Lung (tissue), 12 donors: ENCODE measurements around the gene PIP5K1C. TPM values are rescaled to one million over a fixed set of nuclear protein-coding genes. Genes with fewer than 3 reads are reported as not detected.
A peak's percentile ranks its signal among the peaks of the same experiment; 100 is the strongest.

Source experiments
- ATAC-seq: fragments of 200-7000 bp; cut with Tn5 transposase; one replicate; pipeline ENCODE4 v1.9.1; 2020; ENCODE audit warnings: moderate number of reproducible peaks; ENCODE audit not compliant: insufficient read depth, low FRiP score
- DNase-seq, 3 donors: peaks; one replicate each; pipeline ENCODE4 v3.0.0-alpha.2; 2013 to 2017
- H3K27ac ChIP-seq, 2 donors: one replicate each; pipeline ENCODE4 v1.5.1; 2013; ENCODE audit warnings: mild to moderate bottlenecking in 2 of 2, moderate library complexity in 2 of 2, control low read depth in 1 of 2, inconsistent platforms in 1 of 2, low read depth in 1 of 2, low read length in 1 of 2
- H3K27me3 ChIP-seq, 3 donors: one replicate each; pipeline ENCODE4 v1.5.1; 2013; ENCODE audit warnings: low read length in 2 of 3; ENCODE audit not compliant: control insufficient read depth in 3 of 3, insufficient read depth in 3 of 3
- H3K36me3 ChIP-seq, 4 donors: one replicate each; pipeline ENCODE4 v1.5.1; 2013; ENCODE audit warnings: low read length in 4 of 4, mild to moderate bottlenecking in 1 of 4, moderate library complexity in 1 of 4; ENCODE audit not compliant: control insufficient read depth in 4 of 4, insufficient read depth in 4 of 4
- H3K4me1 ChIP-seq, 5 donors: one replicate each; pipeline ENCODE4 v1.5.1; 2013; ENCODE audit warnings: low read length in 5 of 5, mild to moderate bottlenecking in 2 of 5, moderate library complexity in 1 of 5; ENCODE audit not compliant: control insufficient read depth in 5 of 5, insufficient read depth in 5 of 5
- H3K4me3 ChIP-seq: one replicate; pipeline ENCODE4 v1.5.1; 2013; ENCODE audit warnings: mild to moderate bottlenecking, control low read depth, moderate library complexity
- H3K9ac ChIP-seq, 2 donors: one replicate each; pipeline ENCODE4 v1.5.1; 2013; ENCODE audit warnings: low read length in 2 of 2, control low read depth in 1 of 2; ENCODE audit not compliant: insufficient read depth in 1 of 2
- H3K9me3 ChIP-seq, 4 donors: one replicate each; pipeline ENCODE4 v1.5.1; 2013; ENCODE audit warnings: low read length in 3 of 4, mild to moderate bottlenecking in 1 of 4, moderate library complexity in 1 of 4; ENCODE audit not compliant: control insufficient read depth in 4 of 4, insufficient read depth in 3 of 4
- WGBS, 2 donors: extraction: QIAGEN DNeasy Blood & Tissue Kit; methylation state at CpG; one replicate each; pipeline ENCODE4 v1.1.7; 2013; 5-methylcytosine and 5-hydroxymethylcytosine counted together
- polyA plus RNA-seq, 2 donors: library from polyadenylated mRNA; stranded (reverse); fragments of 200-250 nt; gene quantifications; one replicate each; pipeline ENCODE4 v1.2.1, GENCODE V29; 2013
- total RNA-seq, 2 donors: library from RNA; depleted of rRNA in 1 of 2; stranded (reverse); fragments of >200 nt in 1 of 2; gene quantifications; one replicate each; pipeline ENCODE4 v1.2.1, GENCODE V29; 2014 to 2021
- TF ChIP-seq, protein P1 (sequence below): IDR thresholded peaks from 2 replicates; pipeline ENCODE4 v1.5.1; 2012; ENCODE audit warnings: mild to moderate bottlenecking; ENCODE audit errors: control extremely low read depth, extremely low read depth
- donor health status: control.
- donor health status: control.
- donor health status: Bipolar disorder and iron deficiency.
- donor health status: healthy.
- donor health status: DM: yes; HTN: yes; CAD: no.

Gene PIP5K1C
- total and polyA plus RNA-seq, 4 donors = 16.3 to 39.4 (median 20.5) TPM

DNA sequence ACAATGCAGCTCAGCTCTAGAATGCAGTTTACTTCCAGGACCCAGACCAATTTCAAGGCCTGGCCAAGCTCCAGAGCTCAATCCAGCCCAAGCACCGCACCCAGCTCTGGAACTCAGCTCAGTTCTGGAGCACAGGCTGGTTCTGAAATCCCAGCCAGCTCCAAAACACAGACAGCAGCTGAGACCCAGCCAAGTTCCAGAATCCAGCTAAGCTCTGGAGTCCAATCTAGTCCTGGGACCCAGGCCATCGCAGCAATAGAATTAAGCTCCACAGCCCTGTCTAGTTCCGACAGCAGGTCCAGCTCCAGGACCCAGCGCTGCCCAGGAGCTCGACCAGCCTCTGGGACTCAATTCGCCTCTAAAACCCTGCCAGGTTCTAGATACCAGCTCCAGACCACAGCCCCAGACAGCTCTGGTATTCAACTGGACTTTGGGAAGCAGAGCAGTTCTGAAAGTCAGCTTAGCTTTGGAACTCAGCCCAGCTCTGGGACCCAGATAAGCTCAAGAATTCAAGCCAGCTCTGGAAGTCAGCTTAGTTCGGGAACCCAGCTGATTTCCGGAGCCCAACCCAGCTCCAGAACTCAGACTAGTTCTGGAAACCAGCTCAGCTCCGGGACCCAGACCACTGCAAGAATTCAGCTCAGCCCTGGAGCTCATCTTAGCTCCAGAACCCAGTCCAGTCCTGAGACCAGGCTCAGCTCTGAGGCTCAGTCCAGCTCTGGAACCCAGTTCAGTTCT is 108.2 kb downstream of the PIP5K1C start:
- H3K36me3 ChIP-seq = peaks cover 0 to 5% (median 0%) of the 10 kb centered on the region in 4 donors
- H3K27ac ChIP-seq = no peak overlapping the region
- TF ChIP-seq, protein P1, sequence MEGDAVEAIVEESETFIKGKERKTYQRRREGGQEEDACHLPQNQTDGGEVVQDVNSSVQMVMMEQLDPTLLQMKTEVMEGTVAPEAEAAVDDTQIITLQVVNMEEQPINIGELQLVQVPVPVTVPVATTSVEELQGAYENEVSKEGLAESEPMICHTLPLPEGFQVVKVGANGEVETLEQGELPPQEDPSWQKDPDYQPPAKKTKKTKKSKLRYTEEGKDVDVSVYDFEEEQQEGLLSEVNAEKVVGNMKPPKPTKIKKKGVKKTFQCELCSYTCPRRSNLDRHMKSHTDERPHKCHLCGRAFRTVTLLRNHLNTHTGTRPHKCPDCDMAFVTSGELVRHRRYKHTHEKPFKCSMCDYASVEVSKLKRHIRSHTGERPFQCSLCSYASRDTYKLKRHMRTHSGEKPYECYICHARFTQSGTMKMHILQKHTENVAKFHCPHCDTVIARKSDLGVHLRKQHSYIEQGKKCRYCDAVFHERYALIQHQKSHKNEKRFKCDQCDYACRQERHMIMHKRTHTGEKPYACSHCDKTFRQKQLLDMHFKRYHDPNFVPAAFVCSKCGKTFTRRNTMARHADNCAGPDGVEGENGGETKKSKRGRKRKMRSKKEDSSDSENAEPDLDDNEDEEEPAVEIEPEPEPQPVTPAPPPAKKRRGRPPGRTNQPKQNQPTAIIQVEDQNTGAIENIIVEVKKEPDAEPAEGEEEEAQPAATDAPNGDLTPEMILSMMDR = no peak
- 89 to 91% methylated on average over 9 of the region's 9 CpGs for WGBS, 2 donors
- no peaks in the 10 kb centered on the region for H3K4me1 ChIP-seq
- no peak for ATAC-seq
- no peak overlapping the region for H3K4me3 ChIP-seq
- H3K9me3 ChIP-seq = no peaks in the 10 kb centered on the region
- H3K27me3 ChIP-seq = peaks cover 0 to 5% (median 2%) of the 10 kb centered on the region in 3 donors
- peak in 1 of 3 donors; percentile 10 for DNase-seq
- no peak overlapping the region for H3K9ac ChIP-seq

DNA sequence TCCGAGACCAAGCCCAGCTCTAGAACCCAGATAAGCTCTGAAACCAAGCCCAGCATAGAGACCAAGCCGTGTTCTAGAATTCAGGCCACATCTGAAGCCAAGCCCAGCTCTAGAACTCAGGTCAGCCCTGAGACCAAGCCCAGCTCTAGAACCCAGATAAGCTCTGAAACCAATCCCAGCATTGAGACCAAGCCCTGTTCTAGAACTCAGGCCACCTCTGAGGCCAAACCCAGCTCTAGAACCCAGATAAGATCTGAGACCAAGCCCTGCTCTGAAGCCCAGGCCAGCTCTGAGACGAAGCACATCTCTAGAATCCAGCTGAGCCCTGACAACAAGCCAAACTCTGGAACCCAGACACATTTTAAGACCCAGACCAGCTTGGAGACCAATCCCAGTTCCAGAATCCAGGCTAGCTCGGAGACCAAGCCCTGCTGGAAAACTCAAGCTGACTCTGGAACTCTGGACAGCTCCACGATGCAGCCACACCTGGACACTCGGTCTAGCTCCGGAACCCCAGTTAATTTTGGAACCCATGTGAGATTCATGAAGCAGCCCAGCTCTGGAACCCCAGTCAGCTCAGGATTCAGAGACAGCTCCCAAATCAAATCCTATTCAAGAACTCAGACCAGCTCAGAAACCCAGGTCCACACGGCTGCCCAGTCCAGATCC is 109.1 kb downstream of the PIP5K1C start:
- Histone ChIP-seq H3K27ac (no peak overlapping the region), H3K4me3 (no peak overlapping the region), H3K27me3 (peaks cover 0 to 8% (median 2%) of the 10 kb centered on the region in 3 donors), H3K4me1 (no peaks in the 10 kb centered on the region), H3K9me3 (no peaks in the 10 kb centered on the region), H3K36me3 (peaks cover 0 to 5% (median 0%) of the 10 kb centered on the region in 4 donors), H3K9ac (no peak overlapping the region)
- DNase-seq = no peak
- WGBS, 2 donors = 93 to 97% methylated on average over 8 of the region's 8 CpGs
- ATAC-seq = no peak
- TF ChIP-seq, protein P1 = no peak

DNA sequence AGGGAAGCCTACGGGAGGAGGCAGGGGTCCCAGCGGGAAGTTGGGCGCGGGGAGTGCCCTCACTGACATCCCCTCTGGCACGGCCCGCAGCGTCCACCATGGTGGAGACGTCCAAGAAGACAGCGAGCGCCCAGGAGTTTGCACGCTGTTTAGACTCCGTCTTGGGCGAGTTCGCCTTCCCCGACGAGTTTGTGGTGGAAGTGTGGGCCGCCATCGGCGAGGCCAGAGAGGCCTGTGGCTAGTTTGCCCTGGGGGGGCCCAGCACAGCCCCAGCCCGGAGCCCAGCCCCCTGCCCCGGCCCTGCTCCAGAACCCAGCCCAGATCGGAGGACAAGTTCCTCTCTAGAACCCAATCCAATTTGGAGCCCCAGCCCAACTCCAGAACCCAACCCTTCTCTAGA is 110.3 kb downstream of the PIP5K1C start:
- Histone ChIP-seq H3K4me3 (no peak overlapping the region), H3K4me1 (no peaks in the 10 kb centered on the region), H3K36me3 (no peaks in the 10 kb centered on the region), H3K9me3 (no peaks in the 10 kb centered on the region), H3K27me3 (peaks cover 0 to 14% (median 2%) of the 10 kb centered on the region in 3 donors), H3K27ac (no peak overlapping the region), H3K9ac (no peak overlapping the region)
- 96 to 98% methylated on average over 22 of the region's 22 CpGs for WGBS, 2 donors
- TF ChIP-seq, protein P1 = no peak
- DNase-seq (no peak), ATAC-seq (no peak)
